Measurements from ENCODE around the gene PLCH1. TPM values are rescaled to one million over a fixed set of nuclear protein-coding genes. Genes with fewer than 3 reads are reported as not detected.

The PLCH1 gene
- total RNA-seq, 1 experiment from 2014 or later: 3.1 TPM

DNA sequence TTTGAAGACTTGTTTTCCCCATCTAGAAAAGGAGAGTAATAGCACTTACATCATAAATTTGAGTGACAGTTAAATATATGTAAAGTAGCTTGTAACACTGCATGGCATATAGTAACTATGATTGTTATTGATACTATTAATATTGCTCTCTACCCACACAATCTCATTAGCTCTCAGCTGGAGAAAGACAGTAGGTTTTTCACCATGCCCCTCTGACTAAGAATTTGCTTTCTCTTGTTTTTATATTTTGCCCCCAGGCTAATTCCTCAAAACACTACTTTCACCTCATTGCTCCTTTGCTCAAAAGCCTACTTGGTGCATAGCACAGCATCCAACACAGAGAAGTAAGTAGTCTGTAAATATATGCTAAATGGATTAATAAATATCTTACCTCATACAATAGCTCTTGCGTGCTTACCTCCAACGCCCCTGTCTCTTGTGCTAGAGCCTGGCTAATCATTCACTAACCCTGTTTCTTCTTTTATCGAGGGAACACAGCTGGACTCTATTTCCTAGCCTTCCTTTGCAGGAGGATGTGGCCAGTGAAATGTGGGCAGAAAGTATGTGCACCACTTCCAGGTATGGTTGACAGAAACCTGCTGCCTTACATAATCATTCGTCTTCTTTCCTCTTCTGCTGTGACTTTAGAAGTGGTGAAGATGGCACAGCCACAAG lies 190.0 kb downstream of the PLCH1 start:
- intact Hi-C loops (cut with micrococcal nuclease; ENCODE audit: unreplicated experiment): no loop called here
- no peak for DNase-seq (ENCODE audit: low spot score)
- H3K36me3 ChIP-seq (ENCODE audit: insufficient read depth, low read length, poor library complexity, severe bottlenecking): no peaks in the 10 kb centered on the region
- ChIA-PET POLR2A (ENCODE audit: low non-redundant PET) (no interaction called here), CTCF (no interaction called here)
- no peaks in the 10 kb centered on the region for H3K9me3 ChIP-seq (ENCODE audit: low read depth, low read length, poor library complexity, severe bottlenecking)
- no TSS peak for BruUV-seq (replicated peaks)
- H3K4me1 ChIP-seq (ENCODE audit: insufficient read depth, low read length, poor library complexity, severe bottlenecking): peaks cover 25% of the 10 kb centered on the region
- H3K4me3 ChIP-seq (ENCODE audit: low read depth, low read length, poor library complexity, severe bottlenecking): no peak overlapping the region
- H3K27ac ChIP-seq (ENCODE audit: low read depth, low read length, poor library complexity, severe bottlenecking): no peak overlapping the region
- no peak for TF ChIP-seq EZH2 (IDR thresholded peaks at IDR 0.05; ENCODE audit: borderline replicate concordance, low read depth, low read length, poor library complexity, severe bottlenecking)
- no peaks in the 10 kb centered on the region for H3K27me3 ChIP-seq (replicated peaks; ENCODE audit: insufficient read depth, low read depth, low read length, poor library complexity)

DNA sequence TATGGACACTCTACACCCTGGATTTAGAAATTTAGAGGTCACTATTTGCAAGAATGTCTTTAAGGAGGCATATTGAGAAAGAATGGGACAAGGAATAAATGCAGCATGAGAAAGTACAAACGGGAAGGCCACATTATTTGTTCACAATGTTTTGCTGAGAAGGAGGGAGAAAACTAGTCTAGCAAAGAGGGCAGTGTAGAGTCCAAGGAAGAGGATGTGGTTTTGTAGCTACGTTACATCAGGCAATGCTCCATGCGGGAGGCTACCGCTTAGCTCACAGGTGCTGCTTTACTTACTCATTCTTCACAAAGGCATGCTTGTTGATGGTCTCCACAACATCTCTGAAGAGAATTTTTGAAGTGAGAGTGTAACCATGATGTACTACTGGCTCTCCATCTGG lies 191.1 kb downstream of the PLCH1 start:
- no TSS peak for BruUV-seq (replicated peaks)
- no peak overlapping the region for H3K27ac ChIP-seq (ENCODE audit: low read depth, low read length, poor library complexity, severe bottlenecking)
- CTCF ChIA-PET: no interaction called here
- no peaks in the 10 kb centered on the region for H3K27me3 ChIP-seq (replicated peaks; ENCODE audit: insufficient read depth, low read depth, low read length, poor library complexity)
- H3K4me3 ChIP-seq (ENCODE audit: low read depth, low read length, poor library complexity, severe bottlenecking): no peak overlapping the region
- TF ChIP-seq, protein P1, sequence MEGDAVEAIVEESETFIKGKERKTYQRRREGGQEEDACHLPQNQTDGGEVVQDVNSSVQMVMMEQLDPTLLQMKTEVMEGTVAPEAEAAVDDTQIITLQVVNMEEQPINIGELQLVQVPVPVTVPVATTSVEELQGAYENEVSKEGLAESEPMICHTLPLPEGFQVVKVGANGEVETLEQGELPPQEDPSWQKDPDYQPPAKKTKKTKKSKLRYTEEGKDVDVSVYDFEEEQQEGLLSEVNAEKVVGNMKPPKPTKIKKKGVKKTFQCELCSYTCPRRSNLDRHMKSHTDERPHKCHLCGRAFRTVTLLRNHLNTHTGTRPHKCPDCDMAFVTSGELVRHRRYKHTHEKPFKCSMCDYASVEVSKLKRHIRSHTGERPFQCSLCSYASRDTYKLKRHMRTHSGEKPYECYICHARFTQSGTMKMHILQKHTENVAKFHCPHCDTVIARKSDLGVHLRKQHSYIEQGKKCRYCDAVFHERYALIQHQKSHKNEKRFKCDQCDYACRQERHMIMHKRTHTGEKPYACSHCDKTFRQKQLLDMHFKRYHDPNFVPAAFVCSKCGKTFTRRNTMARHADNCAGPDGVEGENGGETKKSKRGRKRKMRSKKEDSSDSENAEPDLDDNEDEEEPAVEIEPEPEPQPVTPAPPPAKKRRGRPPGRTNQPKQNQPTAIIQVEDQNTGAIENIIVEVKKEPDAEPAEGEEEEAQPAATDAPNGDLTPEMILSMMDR (conservative IDR thresholded peaks at IDR 0.05; ENCODE audit: low read depth, low read length): no peak
- no peak for TF ChIP-seq EZH2 (IDR thresholded peaks at IDR 0.05; ENCODE audit: borderline replicate concordance, low read depth, low read length, poor library complexity, severe bottlenecking)
- no peaks in the 10 kb centered on the region for H3K36me3 ChIP-seq (ENCODE audit: insufficient read depth, low read length, poor library complexity, severe bottlenecking)
- H3K9me3 ChIP-seq (ENCODE audit: low read depth, low read length, poor library complexity, severe bottlenecking): no peaks in the 10 kb centered on the region
- POLR2A ChIA-PET (ENCODE audit: low non-redundant PET): no interaction called here
- H3K4me1 ChIP-seq (ENCODE audit: insufficient read depth, low read length, poor library complexity, severe bottlenecking): peaks cover 25% of the 10 kb centered on the region
- DNase-seq (ENCODE audit: low spot score): no peak
- intact Hi-C loops (cut with micrococcal nuclease; ENCODE audit: unreplicated experiment): no loop called here

DNA sequence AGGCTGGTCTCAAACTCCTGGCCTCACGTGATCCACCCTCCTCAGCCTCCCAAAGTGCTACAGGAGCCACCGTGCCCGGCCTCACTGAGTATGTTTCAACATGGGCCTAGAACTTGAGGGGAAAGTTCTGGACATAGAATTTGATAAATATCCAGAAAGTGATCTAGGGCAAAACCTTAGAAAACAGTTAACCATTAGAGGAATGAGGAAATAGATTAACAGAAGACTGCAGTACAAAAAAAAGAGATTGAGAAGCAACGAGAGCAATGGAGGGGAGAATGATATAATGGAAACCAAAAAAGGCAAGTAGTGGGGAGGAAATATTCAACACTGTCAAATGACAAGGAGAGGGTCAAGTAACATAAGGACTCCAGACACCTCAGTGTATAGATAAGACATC lies 191.5 kb downstream of the PLCH1 start:
- Histone ChIP-seq H3K36me3 (ENCODE audit: insufficient read depth, low read length, poor library complexity, severe bottlenecking) (no peaks in the 10 kb centered on the region), H3K27ac (ENCODE audit: low read depth, low read length, poor library complexity, severe bottlenecking) (no peak overlapping the region), H3K4me3 (ENCODE audit: low read depth, low read length, poor library complexity, severe bottlenecking) (no peak overlapping the region), H3K4me1 (ENCODE audit: insufficient read depth, low read length, poor library complexity, severe bottlenecking) (peaks cover 25% of the 10 kb centered on the region), H3K9me3 (ENCODE audit: low read depth, low read length, poor library complexity, severe bottlenecking) (no peaks in the 10 kb centered on the region), H3K27me3 (replicated peaks; ENCODE audit: insufficient read depth, low read depth, low read length, poor library complexity) (no peaks in the 10 kb centered on the region)
- intact Hi-C loops (cut with micrococcal nuclease; ENCODE audit: unreplicated experiment): no loop called here
- no peak for TF ChIP-seq EZH2 (IDR thresholded peaks at IDR 0.05; ENCODE audit: borderline replicate concordance, low read depth, low read length, poor library complexity, severe bottlenecking)
- TF ChIP-seq, protein P1 (conservative IDR thresholded peaks at IDR 0.05; ENCODE audit: low read depth, low read length): no peak
- ChIA-PET CTCF (no interaction called here), POLR2A (ENCODE audit: low non-redundant PET) (no interaction called here)
- DNase-seq (ENCODE audit: low spot score): no peak
- BruUV-seq (replicated peaks): no TSS peak

DNA sequence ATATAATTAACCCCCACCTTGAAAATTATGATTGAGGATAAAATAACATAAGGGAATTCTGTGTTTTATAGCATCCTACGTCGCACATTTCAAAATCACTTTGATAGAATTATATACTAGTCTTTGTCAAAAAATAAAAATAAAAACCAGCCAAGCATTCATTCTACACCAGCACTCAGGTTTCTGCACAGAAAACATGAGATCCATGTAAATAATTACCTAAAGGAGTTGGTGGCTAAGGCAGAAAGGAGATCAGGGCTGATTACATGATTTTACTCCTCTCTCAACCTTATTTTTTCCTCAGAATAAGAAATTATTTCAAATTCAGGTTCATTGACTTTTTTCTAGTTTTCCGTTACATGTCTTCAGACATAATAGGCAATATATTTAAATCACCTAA lies 194.5 kb downstream of the PLCH1 start:
- Histone ChIP-seq H3K4me1 (ENCODE audit: insufficient read depth, low read length, poor library complexity, severe bottlenecking) (peaks cover 5% of the 10 kb centered on the region), H3K4me3 (ENCODE audit: low read depth, low read length, poor library complexity, severe bottlenecking) (no peak overlapping the region), H3K9me3 (ENCODE audit: low read depth, low read length, poor library complexity, severe bottlenecking) (no peaks in the 10 kb centered on the region), H3K27ac (ENCODE audit: low read depth, low read length, poor library complexity, severe bottlenecking) (no peak overlapping the region), H3K36me3 (ENCODE audit: insufficient read depth, low read length, poor library complexity, severe bottlenecking) (no peaks in the 10 kb centered on the region), H3K27me3 (replicated peaks; ENCODE audit: insufficient read depth, low read depth, low read length, poor library complexity) (no peaks in the 10 kb centered on the region)
- ChIA-PET CTCF (no interaction called here), POLR2A (ENCODE audit: low non-redundant PET) (no interaction called here)
- no TSS peak for BruUV-seq (replicated peaks)
- intact Hi-C loops (cut with micrococcal nuclease; ENCODE audit: unreplicated experiment): no loop called here
- DNase-seq (ENCODE audit: low spot score): no peak
- no peak for TF ChIP-seq EZH2 (IDR thresholded peaks at IDR 0.05; ENCODE audit: borderline replicate concordance, low read depth, low read length, poor library complexity, severe bottlenecking)
- TF ChIP-seq, protein P1 (conservative IDR thresholded peaks at IDR 0.05; ENCODE audit: low read depth, low read length): no peak

Measured in A673 (cell line).